GM23338 (cell line): ENCODE measurements around the gene CCDC167. TPM values are rescaled to one million over a fixed set of nuclear protein-coding genes. Genes with fewer than 3 reads are reported as not detected.

Experiments
- ATAC-seq: fragments of 200-7000 bp; cut with Tn5 transposase; 3 replicates; pipeline ENCODE4 v1.9.1; 2020
- DNase-seq: peaks from one replicate; pipeline ENCODE4 v3.0.0-alpha.2; 2015; ENCODE audit warnings: low spot score
- H2AFZ ChIP-seq: fragments of 200-600 bp; sonication (generic); 2 replicates; pipeline ENCODE4 v1.8.0; 2016; ENCODE audit warnings: antibody characterized with exemption, mild to moderate bottlenecking, moderate library complexity
- H3F3A ChIP-seq: fragments of 200-600 bp; sonication (generic); replicated peaks from 2 replicates; pipeline ENCODE4 v1.8.0; 2017; ENCODE audit warnings: antibody characterized with exemption, mixed run types, low read depth
- H3K27ac ChIP-seq: fragments of 200-600 bp; sonication (generic); 2 replicates; pipeline ENCODE4 v1.6.1; 2016; ENCODE audit warnings: low read depth
- H3K27me3 ChIP-seq: fragments of 200-600 bp; sonication (generic); 2 replicates; pipeline ENCODE4 v1.8.0; 2016; ENCODE audit warnings: mild to moderate bottlenecking, mixed run types, moderate library complexity; ENCODE audit not compliant: insufficient read depth
- H3K36me3 ChIP-seq: fragments of 200-600 bp; sonication (generic); 2 replicates; pipeline ENCODE4 v1.8.0; 2016; ENCODE audit warnings: mild to moderate bottlenecking; ENCODE audit not compliant: insufficient read depth
- H3K4me1 ChIP-seq: fragments of 200-600 bp; sonication (generic); 2 replicates; pipeline ENCODE4 v1.8.0; 2016; ENCODE audit warnings: mild to moderate bottlenecking, moderate library complexity; ENCODE audit not compliant: insufficient read depth
- H3K4me2 ChIP-seq: fragments of 200-600 bp; sonication (generic); 2 replicates; pipeline ENCODE4 v1.7.1; 2017; ENCODE audit warnings: mixed run types
- H3K4me3 ChIP-seq: fragments of 200-600 bp; sonication (generic); 2 replicates; pipeline ENCODE4 v1.6.1; 2016; ENCODE audit warnings: mixed run types
- H3K79me2 ChIP-seq: fragments of 200-600 bp; sonication (generic); replicated peaks from 2 replicates; pipeline ENCODE4 v1.8.0; 2017; ENCODE audit warnings: mild to moderate bottlenecking; ENCODE audit not compliant: insufficient read depth
- H3K9me2 ChIP-seq: fragments of 200-600 bp; sonication (generic); 2 replicates; pipeline ENCODE4 v1.8.0; 2017; ENCODE audit not compliant: insufficient read depth
- H4K20me1 ChIP-seq: fragments of 200-600 bp; sonication (generic); replicated peaks from 2 replicates; pipeline ENCODE4 v1.8.0; 2017; ENCODE audit warnings: mild to moderate bottlenecking; ENCODE audit not compliant: insufficient read depth
- H3K27ac Mint-ChIP-seq: 2 replicates; pipeline ENCODE4 v1.8.0; 2020; ENCODE audit warnings: inconsistent platforms, mild to moderate bottlenecking, moderate library complexity, mixed read lengths
- H3K27me3 Mint-ChIP-seq: 3 replicates; pipeline ENCODE4 v1.8.0; 2022; ENCODE audit warnings: low read depth, mild to moderate bottlenecking, moderate library complexity, mixed read lengths, inconsistent platforms; ENCODE audit not compliant: insufficient read depth, poor library complexity
- H3K36me3 Mint-ChIP-seq: 3 replicates; pipeline ENCODE4 v1.8.0; 2021; ENCODE audit warnings: low read depth, mild to moderate bottlenecking, inconsistent platforms, moderate library complexity, mixed read lengths
- H3K4me1 Mint-ChIP-seq: 3 replicates; pipeline ENCODE4 v1.8.0; 2020; ENCODE audit warnings: mild to moderate bottlenecking, inconsistent platforms, mixed read lengths
- H3K4me3 Mint-ChIP-seq: 3 replicates; pipeline ENCODE4 v1.8.0; 2021; ENCODE audit warnings: moderate library complexity, mild to moderate bottlenecking, inconsistent platforms, mixed read lengths
- H3K9me3 Mint-ChIP-seq: 3 replicates; pipeline ENCODE4 v1.8.0; 2020; ENCODE audit warnings: moderate library complexity, mild to moderate bottlenecking, inconsistent platforms, mixed read lengths
- CREB1 ChIP-seq: fragments of 250-450 bp; sonication (Bioruptor Pico); IDR thresholded peaks from 2 replicates; pipeline ENCODE4 v1.5.0; 2020; ENCODE audit warnings: low read depth, mild to moderate bottlenecking, moderate library complexity
- EZH2 ChIP-seq: fragments of 200-600 bp; sonication (generic); IDR thresholded peaks from one replicate; pipeline ENCODE4 v1.8.0; 2017; ENCODE audit warnings: antibody characterized with exemption, mild to moderate bottlenecking, low read depth; ENCODE audit not compliant: unreplicated experiment
- EZH2phosphoT487 ChIP-seq: fragments of 200-600 bp; sonication (generic); IDR thresholded peaks from one replicate; pipeline ENCODE4 v1.8.1; 2018; ENCODE audit warnings: antibody characterized with exemption; ENCODE audit not compliant: unreplicated experiment
- POLR2AphosphoS5 ChIP-seq: IDR thresholded peaks from 2 replicates; pipeline ENCODE4 v1.6.1; 2016; ENCODE audit warnings: antibody characterized with exemption, low read depth
- REST ChIP-seq: IDR thresholded peaks from one replicate; pipeline ENCODE4 v1.6.1; 2018; ENCODE audit warnings: antibody characterized with exemption; ENCODE audit not compliant: unreplicated experiment
- STAT1 ChIP-seq: IDR thresholded peaks from one replicate; pipeline ENCODE4 v1.6.1; 2016; ENCODE audit warnings: antibody characterized with exemption; ENCODE audit not compliant: unreplicated experiment
- ZNF114 ChIP-seq: fragments of 250-450 bp; sonication (Bioruptor Pico); IDR thresholded peaks from 2 replicates; pipeline ENCODE4 v1.5.0; 2020; ENCODE audit warnings: mild to moderate bottlenecking, moderate library complexity
- ZNF331 ChIP-seq: fragments of 250-450 bp; sonication (Bioruptor Pico); IDR thresholded peaks from 2 replicates; pipeline ENCODE4 v1.5.0; 2020; ENCODE audit warnings: low read depth, mild to moderate bottlenecking, moderate library complexity
- polyA plus RNA-seq: library from polyadenylated mRNA; unstranded; fragments of >200 nt; fragmentation: Nextera tagmentation; extraction: Ambion mirVana; gene quantifications from 2 replicates; pipeline ENCODE4 v1.2.1, GENCODE V29; 2016
- total RNA-seq: library from RNA; depleted of rRNA; stranded (reverse); fragments of >200 nt; shearing (Covaris generic); gene quantifications from 2 replicates; pipeline ENCODE4 v1.2.3, GENCODE V29; 2014
- TF ChIP-seq, protein P1 (sequence below), 2 experiments: fragments of 200-600 bp in 1 of 2; sonication (generic) in 1 of 2; conservative IDR thresholded peaks; 2 replicates each; pipeline versions ENCODE4 v1.5.1 to v1.6.1; 2016 to 2017; ENCODE audit warnings: antibody characterized with exemption in 2 of 2, low read depth in 2 of 2, mild to moderate bottlenecking in 2 of 2, moderate library complexity in 1 of 2
- TF ChIP-seq, protein P2 (sequence below): IDR thresholded peaks from 2 replicates; pipeline ENCODE4 v1.6.1; 2016; ENCODE audit warnings: antibody characterized with exemption

Gene CCDC167
- total and polyA plus RNA-seq, 2 experiments from 2014 or later = 17.6 to 21.4 TPM

DNA sequence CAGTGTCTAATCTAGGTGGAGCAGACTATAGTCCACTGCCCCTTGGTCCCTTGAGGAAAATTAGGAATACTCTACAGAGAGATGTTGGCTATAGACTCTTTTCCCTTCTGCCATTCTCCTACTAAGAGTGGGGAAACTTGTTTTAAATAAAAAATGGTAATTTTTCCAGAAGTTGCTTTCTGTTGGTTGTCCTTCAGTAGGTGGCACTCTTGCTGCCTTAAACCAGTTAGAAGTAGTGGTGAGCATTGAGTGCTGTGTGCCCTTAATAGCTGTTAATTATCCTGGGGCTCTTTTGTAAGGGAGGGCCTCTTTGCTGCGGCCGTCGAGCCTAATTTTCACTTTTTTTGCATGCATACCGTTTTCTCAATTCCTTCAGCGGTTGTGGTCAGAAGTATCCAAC lies 63.9 kb downstream of the CCDC167 start:
- DNase-seq = no peak
- ATAC-seq = no peak
- TF ChIP-seq, protein P1, sequence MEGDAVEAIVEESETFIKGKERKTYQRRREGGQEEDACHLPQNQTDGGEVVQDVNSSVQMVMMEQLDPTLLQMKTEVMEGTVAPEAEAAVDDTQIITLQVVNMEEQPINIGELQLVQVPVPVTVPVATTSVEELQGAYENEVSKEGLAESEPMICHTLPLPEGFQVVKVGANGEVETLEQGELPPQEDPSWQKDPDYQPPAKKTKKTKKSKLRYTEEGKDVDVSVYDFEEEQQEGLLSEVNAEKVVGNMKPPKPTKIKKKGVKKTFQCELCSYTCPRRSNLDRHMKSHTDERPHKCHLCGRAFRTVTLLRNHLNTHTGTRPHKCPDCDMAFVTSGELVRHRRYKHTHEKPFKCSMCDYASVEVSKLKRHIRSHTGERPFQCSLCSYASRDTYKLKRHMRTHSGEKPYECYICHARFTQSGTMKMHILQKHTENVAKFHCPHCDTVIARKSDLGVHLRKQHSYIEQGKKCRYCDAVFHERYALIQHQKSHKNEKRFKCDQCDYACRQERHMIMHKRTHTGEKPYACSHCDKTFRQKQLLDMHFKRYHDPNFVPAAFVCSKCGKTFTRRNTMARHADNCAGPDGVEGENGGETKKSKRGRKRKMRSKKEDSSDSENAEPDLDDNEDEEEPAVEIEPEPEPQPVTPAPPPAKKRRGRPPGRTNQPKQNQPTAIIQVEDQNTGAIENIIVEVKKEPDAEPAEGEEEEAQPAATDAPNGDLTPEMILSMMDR (conservative IDR thresholded peaks at IDR 0.05; ENCODE audit: low read depth in 2 of 2) = 0 out of 4 replicates have a peak, but pooled peaks of 1 of the 2 experiments have one; percentile 0
- TF ChIP-seq REST (no peak), EZH2phosphoT487 (no peak), EZH2 (no peak)
- TF ChIP-seq, protein P2, sequence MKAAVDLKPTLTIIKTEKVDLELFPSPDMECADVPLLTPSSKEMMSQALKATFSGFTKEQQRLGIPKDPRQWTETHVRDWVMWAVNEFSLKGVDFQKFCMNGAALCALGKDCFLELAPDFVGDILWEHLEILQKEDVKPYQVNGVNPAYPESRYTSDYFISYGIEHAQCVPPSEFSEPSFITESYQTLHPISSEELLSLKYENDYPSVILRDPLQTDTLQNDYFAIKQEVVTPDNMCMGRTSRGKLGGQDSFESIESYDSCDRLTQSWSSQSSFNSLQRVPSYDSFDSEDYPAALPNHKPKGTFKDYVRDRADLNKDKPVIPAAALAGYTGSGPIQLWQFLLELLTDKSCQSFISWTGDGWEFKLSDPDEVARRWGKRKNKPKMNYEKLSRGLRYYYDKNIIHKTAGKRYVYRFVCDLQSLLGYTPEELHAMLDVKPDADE = no peak
- no peaks in the 10 kb centered on the region for H3K9me2 ChIP-seq
- H3K4me3 Mint-ChIP-seq = no peak overlapping the region
- H3K36me3 ChIP-seq = no peaks in the 10 kb centered on the region
- peaks cover 9% of the 10 kb centered on the region for H3K27me3 Mint-ChIP-seq
- no peak overlapping the region for H3K27ac Mint-ChIP-seq
- H3K4me2 ChIP-seq = no peak overlapping the region
- H3K4me1 ChIP-seq = peaks cover 11% of the 10 kb centered on the region
- peaks cover 19% of the 10 kb centered on the region for H3K4me1 Mint-ChIP-seq
- peaks cover 33% of the 10 kb centered on the region for H3K79me2 ChIP-seq
- H3K9me3 Mint-ChIP-seq = no peaks in the 10 kb centered on the region; the same call in 2 of the 3 replicates
- peaks cover 14% of the 10 kb centered on the region; the same call in 2 of the 3 replicates for H3K36me3 Mint-ChIP-seq
- no peak overlapping the region for H2AFZ ChIP-seq
- H3K4me3 ChIP-seq = no peak overlapping the region
- no peaks in the 10 kb centered on the region; the same call in 1 of the 2 replicates for H3F3A ChIP-seq
- 0 out of 2 replicates have a peak overlapping the region, but pooled peaks have one; percentile 39 for H3K27ac ChIP-seq
- peaks cover under 1% of the 10 kb centered on the region for H4K20me1 ChIP-seq
- no peaks in the 10 kb centered on the region for H3K27me3 ChIP-seq

GRCh38 chr6:37435373-37435772 lies 64.3 kb downstream of the CCDC167 start:
- no peak overlapping the region for H3K4me2 ChIP-seq
- no peaks in the 10 kb centered on the region for H3K36me3 ChIP-seq
- H3K27ac Mint-ChIP-seq = no peak overlapping the region
- peaks cover 9% of the 10 kb centered on the region for H3K27me3 Mint-ChIP-seq
- H3K4me3 ChIP-seq = no peak overlapping the region
- H3K4me1 ChIP-seq = peaks cover 11% of the 10 kb centered on the region
- peaks cover 19% of the 10 kb centered on the region for H3K4me1 Mint-ChIP-seq
- H2AFZ ChIP-seq = no peak overlapping the region
- H3K27ac ChIP-seq = 0 out of 2 replicates have a peak overlapping the region, but pooled peaks have one; percentile 39
- peaks cover 32% of the 10 kb centered on the region for H3K79me2 ChIP-seq
- H3K27me3 ChIP-seq = no peaks in the 10 kb centered on the region
- peaks cover 14% of the 10 kb centered on the region; the same call in 2 of the 3 replicates for H3K36me3 Mint-ChIP-seq
- no peak overlapping the region for H3K4me3 Mint-ChIP-seq
- no peaks in the 10 kb centered on the region; the same call in none of the 2 replicates for H4K20me1 ChIP-seq
- H3F3A ChIP-seq = no peaks in the 10 kb centered on the region; the same call in 1 of the 2 replicates
- ATAC-seq = no peak
- H3K9me3 Mint-ChIP-seq = no peaks in the 10 kb centered on the region; the same call in 2 of the 3 replicates
- H3K9me2 ChIP-seq = no peaks in the 10 kb centered on the region
- no peak for DNase-seq
- TF ChIP-seq ZNF114 (CRISPR knock-in tag) = no peak
- TF ChIP-seq ZNF331 (CRISPR knock-in tag) = no peak
- TF ChIP-seq POLR2AphosphoS5 = no peak
- TF ChIP-seq EZH2 = no peak
- TF ChIP-seq CREB1 = no peak
- no peak for TF ChIP-seq STAT1
